ENCODE results near the gene RHOB. TPM values are rescaled to one million over a fixed set of nuclear protein-coding genes. Genes with fewer than 3 reads are reported as not detected.

RHOB gene
- total and polyA plus RNA-seq, 7 donors, result 111 to 669 (median 194) TPM

- H3K36me3 ChIP-seq (ENCODE audit: insufficient read depth in 1 of 2, low read depth in 1 of 2), result peaks cover 0 to 14% of the 10 kb centered on the region in 2 donors
- DNase-seq (peak in 1 of 2 donors; percentile 38), ATAC-seq (no peak)
- no peaks in the 10 kb centered on the region for H3K9me3 ChIP-seq
- peak overlapping the region; percentile 99 for H3K27ac ChIP-seq
- intact Hi-C loops (cut with DNase I), result loop anchor here (2.0 to 5.0 kb wide), 2 partner anchors 85 to 88 kb away; no protein-coding TSS in a partner anchor
- H3K27me3 ChIP-seq (ENCODE audit: insufficient read depth in 3 of 3, low read length in 2 of 3), result no peaks in the 10 kb centered on the region
- H3K4me1 ChIP-seq, result peaks cover 14% of the 10 kb centered on the region
- peak overlapping the region; percentile 98 for H3K4me3 ChIP-seq
- no peak for TF ChIP-seq CTCF (IDR thresholded peaks at IDR 0.05)
- 25 to 47% (median 38%) methylated on average over 7 of the region's 7 CpGs for WGBS, 3 donors
Measured at GRCh38 chr2:20449501-20450200, 2.8 kb downstream of the RHOB start.

GRCh38 chr2:20450201-20450999 is 3.5 kb downstream of the RHOB start:
- Histone ChIP-seq H3K9me3 (no peaks in the 10 kb centered on the region), H3K27ac (peak overlapping the region; percentile 99), H3K4me3 (peak overlapping the region; percentile 98), H3K27me3 (ENCODE audit: insufficient read depth in 3 of 3, low read length in 2 of 3) (no peaks in the 10 kb centered on the region), H3K36me3 (ENCODE audit: insufficient read depth in 1 of 2, low read depth in 1 of 2) (peaks cover 0 to 14% of the 10 kb centered on the region in 2 donors), H3K4me1 (peaks cover 14% of the 10 kb centered on the region)
- DNase-seq (peak; percentile 65 to 84), ATAC-seq (peak in 3 of 4 donors; percentile 6 to 23 (median 12))
- intact Hi-C loops (cut with DNase I), result loop anchor here in 1 of 2 donors (2.0 kb wide), 1 partner anchor 84 kb away; no protein-coding TSS in a partner anchor
- WGBS, 3 donors, result 15 to 38% (median 23%) methylated on average over 6 of the region's 6 CpGs
- no peak for TF ChIP-seq CTCF (IDR thresholded peaks at IDR 0.05)

GRCh38 chr2:20451000-20451290 is 4.1 kb downstream of the RHOB start:
- DNase-seq (no peak), ATAC-seq (no peak)
- H3K36me3 ChIP-seq (ENCODE audit: insufficient read depth in 1 of 2, low read depth in 1 of 2), result peaks cover 0 to 14% of the 10 kb centered on the region in 2 donors
- WGBS, 3 donors, result 28 to 40% (median 34%) methylated on average over 3 of the region's 3 CpGs
- TF ChIP-seq CTCF (IDR thresholded peaks at IDR 0.05), result no peak
- intact Hi-C loops (cut with DNase I), result loop anchor here in 1 of 2 donors (2.0 kb wide), 1 partner anchor 84 kb away; no protein-coding TSS in a partner anchor
- H3K4me1 ChIP-seq, result peaks cover 14% of the 10 kb centered on the region
- no peaks in the 10 kb centered on the region for H3K9me3 ChIP-seq
- peak overlapping the region; percentile 98 for H3K4me3 ChIP-seq
- no peaks in the 10 kb centered on the region for H3K27me3 ChIP-seq (ENCODE audit: insufficient read depth in 3 of 3, low read length in 2 of 3)
- H3K27ac ChIP-seq, result peak overlapping the region; percentile 99

- Histone ChIP-seq H3K27ac (peak overlapping the region; percentile 99), H3K9me3 (no peaks in the 10 kb centered on the region), H3K36me3 (ENCODE audit: insufficient read depth in 1 of 2, low read depth in 1 of 2) (peaks cover 0 to 14% of the 10 kb centered on the region in 2 donors), H3K27me3 (ENCODE audit: insufficient read depth in 3 of 3, low read length in 2 of 3) (no peaks in the 10 kb centered on the region), H3K4me1 (peaks cover 14% of the 10 kb centered on the region), H3K4me3 (no peak overlapping the region)
- no peak for ATAC-seq
- 47 to 54% (median 52%) methylated on average over 4 of the region's 4 CpGs for WGBS, 3 donors
- DNase-seq, result no peak
- TF ChIP-seq CTCF (IDR thresholded peaks at IDR 0.05), result no peak
- intact Hi-C loops (cut with DNase I), result loop anchor here in 1 of 2 donors (2.0 kb wide), 1 partner anchor 83 kb away; no protein-coding TSS in a partner anchor
Measured at GRCh38 chr2:20451341-20451740, 4.5 kb downstream of the RHOB start.

All from psoas muscle (tissue), 8 donors.